Right ventricle myocardium inferior (tissue), 1 donor: ENCODE results near the gene ZW10. TPM values are rescaled to one million over a fixed set of nuclear protein-coding genes. Genes with fewer than 3 reads are reported as not detected.
"Not testable (repeated sequence)": the region's sequence is repeated elsewhere in the genome, so short reads cannot be mapped to it uniquely, and the experiment has no call there.

ENCODE experiments used
- ATAC-seq: fragments of 200-7000 bp; cut with Tn5 transposase; one replicate; pipeline ENCODE4 v1.9.1; 2020; ENCODE audit warnings: mild to moderate bottlenecking, moderate library complexity
- DNase-seq: peaks from one replicate; pipeline ENCODE4 v3.0.0; 2021; ENCODE audit errors: missing footprints
- intact Hi-C: fragments of 100-400 bp; cut with DNase I; formaldehyde crosslinking; loops from one replicate; pipeline ENCODE4 v1.11.0; 2022
- total RNA-seq: library from RNA; stranded (reverse); fragmentation: NEBNext Ultra II Directional; extraction: Animal tissue kit (Norgen Biotek cat#: 25700); gene quantifications from one replicate; pipeline ENCODE4 v1.2.1, GENCODE V29; 2021
- donor health status: DM: no; HTN: yes; CAD: no; lungs with severe emphysema.

The ZW10 gene
- total RNA-seq, 1 donor from 2014 or later, result 9.6 TPM

- intact Hi-C loops, result no loop called here
- DNase-seq (peak; percentile 69), ATAC-seq (peak; percentile 41)
Observed at GRCh38 chr11:113773092-113773415, 438 bp downstream of the ZW10 start.

GRCh38 chr11:113771964-113772363 is 1.5 kb downstream of the ZW10 start:
- DNase-seq (no peak), ATAC-seq (no peak)
- intact Hi-C loops, result no loop called here

- ATAC-seq (no peak), DNase-seq (no peak)
- intact Hi-C loops, result no loop called here
Observed at GRCh38 chr11:113764527-113765219, 8.8 kb downstream of the ZW10 start.

GRCh38 chr11:113763040-113763439 is 10.5 kb downstream of the ZW10 start:
- DNase-seq, ATAC-seq, intact Hi-C loops: not testable (repeated sequence)

GRCh38 chr11:113760241-113760640 is 13.3 kb downstream of the ZW10 start:
- no peak for ATAC-seq
- intact Hi-C loops, result no loop called here
- no peak for DNase-seq

GRCh38 chr11:113752932-113753331 is 20.6 kb downstream of the ZW10 start:
- intact Hi-C loops, result no loop called here
- ATAC-seq, result no peak
- DNase-seq, result no peak

- DNase-seq (no peak), ATAC-seq (no peak)
- intact Hi-C loops, result no loop called here
Observed at GRCh38 chr11:113736323-113736722, 37.2 kb downstream of the ZW10 start.

- intact Hi-C loops, result no loop called here
- no peak for DNase-seq
- no peak for ATAC-seq
Observed at GRCh38 chr11:113732092-113732491, 41.4 kb downstream of the ZW10 start.

GRCh38 chr11:113730887-113731726 is 42.4 kb downstream of the ZW10 start:
- intact Hi-C loops, result loop anchor here (1.0 kb wide), 2 partner anchors 199 to 426 kb away; no protein-coding TSS in a partner anchor
- ATAC-seq (peak; percentile 42), DNase-seq (no peak)

GRCh38 chr11:113729456-113729855 is 44.0 kb downstream of the ZW10 start:
- intact Hi-C loops, result no loop called here
- ATAC-seq (no peak), DNase-seq (no peak)

GRCh38 chr11:113728814-113729213 is 44.7 kb downstream of the ZW10 start:
- DNase-seq (no peak), ATAC-seq (no peak)
- intact Hi-C loops, result no loop called here

- intact Hi-C loops, result no loop called here
- DNase-seq (no peak), ATAC-seq (no peak)
Observed at GRCh38 chr11:113725913-113726312, 47.6 kb downstream of the ZW10 start.

GRCh38 chr11:113725407-113725806 is 48.1 kb downstream of the ZW10 start:
- intact Hi-C loops, result no loop called here
- DNase-seq (no peak), ATAC-seq (no peak)

GRCh38 chr11:113724778-113725177 is 48.7 kb downstream of the ZW10 start:
- DNase-seq (no peak), ATAC-seq (no peak)
- intact Hi-C loops, result no loop called here

GRCh38 chr11:113723787-113724186 is 49.7 kb downstream of the ZW10 start:
- no peak for ATAC-seq
- DNase-seq, result no peak
- intact Hi-C loops, result no loop called here

GRCh38 chr11:113722934-113723333 is 50.6 kb downstream of the ZW10 start:
- no peak for ATAC-seq
- intact Hi-C loops, result no loop called here
- DNase-seq, result no peak

GRCh38 chr11:113722221-113722620 is 51.3 kb downstream of the ZW10 start:
- DNase-seq (no peak), ATAC-seq (peak; percentile 58)
- intact Hi-C loops, result no loop called here

- peak; percentile 68 for ATAC-seq
- intact Hi-C loops, result no loop called here
- no peak for DNase-seq
Observed at GRCh38 chr11:113721462-113722066, 51.9 kb downstream of the ZW10 start.

GRCh38 chr11:113720478-113720877 is 53.0 kb downstream of the ZW10 start:
- DNase-seq, ATAC-seq, intact Hi-C loops: not testable (repeated sequence)
